Left ventricle myocardium inferior (tissue), 1 donor: ENCODE measurements around the gene UBA1. TPM values are rescaled to one million over a fixed set of nuclear protein-coding genes. Genes with fewer than 3 reads are reported as not detected.

Source experiments
- DNase-seq: peaks from one replicate; pipeline ENCODE4 v3.0.0-alpha.2; 2020
- H3K27ac ChIP-seq: fragments of 200-600 bp; replicated peaks from 2 replicates; pipeline ENCODE4 v1.8.0; 2021
- H3K27me3 ChIP-seq: fragments of 200-600 bp; 2 replicates; pipeline ENCODE4 v1.8.0; 2021; ENCODE audit warnings: low read depth
- H3K36me3 ChIP-seq: fragments of 200-600 bp; 2 replicates; pipeline ENCODE4 v1.8.0; 2021
- H3K4me1 ChIP-seq: fragments of 200-600 bp; 2 replicates; pipeline ENCODE4 v1.8.0; 2021
- H3K4me3 ChIP-seq: fragments of 200-600 bp; 2 replicates; pipeline ENCODE4 v1.8.0; 2021; ENCODE audit warnings: mild to moderate bottlenecking, moderate library complexity
- H3K9me3 ChIP-seq: fragments of 200-600 bp; replicated peaks from 2 replicates; pipeline ENCODE4 v1.8.0; 2021
- intact Hi-C: fragments of 100-400 bp; cut with micrococcal nuclease; formaldehyde crosslinking; loops from one replicate; pipeline ENCODE4 v1.11.0; 2022
- total RNA-seq: library from RNA; stranded (reverse); fragmentation: NEBNext Ultra II Directional; extraction: Animal tissue kit (Norgen Biotek cat#: 25700); gene quantifications from one replicate; pipeline ENCODE4 v1.2.1, GENCODE V29; 2021
- TF ChIP-seq, protein P1 (sequence below): fragments of 200-600 bp; IDR thresholded peaks from 2 replicates; pipeline ENCODE4 v1.8.0; 2021; ENCODE audit warnings: antibody characterized with exemption, mild to moderate bottlenecking, borderline replicate concordance
- donor health status: DM: no; HTN: yes; CAD: no; lungs with severe emphysema.

The UBA1 gene
- total RNA-seq, 1 donor from 2014 or later: 99.8 TPM

DNA sequence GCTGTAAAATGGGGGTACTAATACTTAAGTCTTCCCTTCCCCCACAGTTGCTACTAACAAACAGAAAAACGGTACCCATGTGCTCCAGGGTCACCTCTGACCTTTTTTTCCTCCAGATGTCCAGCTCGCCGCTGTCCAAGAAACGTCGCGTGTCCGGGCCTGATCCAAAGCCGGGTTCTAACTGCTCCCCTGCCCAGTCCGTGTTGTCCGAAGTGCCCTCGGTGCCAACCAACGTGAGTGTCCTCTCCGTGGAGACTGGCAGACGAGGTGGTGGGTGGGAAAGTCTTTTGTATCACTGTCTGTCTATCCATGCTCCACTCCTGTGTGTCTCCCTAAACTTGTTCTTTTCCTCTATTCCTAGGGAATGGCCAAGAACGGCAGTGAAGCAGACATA, 5.1 kb downstream of the UBA1 start:
- Histone ChIP-seq H3K4me3 (peak overlapping the region; percentile 82), H3K9me3 (no peaks in the 10 kb centered on the region), H3K4me1 (peaks cover 49% of the 10 kb centered on the region), H3K36me3 (peaks cover 49% of the 10 kb centered on the region), H3K27me3 (no peaks in the 10 kb centered on the region), H3K27ac (peak overlapping the region; percentile 30)
- no peak for DNase-seq
- TF ChIP-seq, protein P1, sequence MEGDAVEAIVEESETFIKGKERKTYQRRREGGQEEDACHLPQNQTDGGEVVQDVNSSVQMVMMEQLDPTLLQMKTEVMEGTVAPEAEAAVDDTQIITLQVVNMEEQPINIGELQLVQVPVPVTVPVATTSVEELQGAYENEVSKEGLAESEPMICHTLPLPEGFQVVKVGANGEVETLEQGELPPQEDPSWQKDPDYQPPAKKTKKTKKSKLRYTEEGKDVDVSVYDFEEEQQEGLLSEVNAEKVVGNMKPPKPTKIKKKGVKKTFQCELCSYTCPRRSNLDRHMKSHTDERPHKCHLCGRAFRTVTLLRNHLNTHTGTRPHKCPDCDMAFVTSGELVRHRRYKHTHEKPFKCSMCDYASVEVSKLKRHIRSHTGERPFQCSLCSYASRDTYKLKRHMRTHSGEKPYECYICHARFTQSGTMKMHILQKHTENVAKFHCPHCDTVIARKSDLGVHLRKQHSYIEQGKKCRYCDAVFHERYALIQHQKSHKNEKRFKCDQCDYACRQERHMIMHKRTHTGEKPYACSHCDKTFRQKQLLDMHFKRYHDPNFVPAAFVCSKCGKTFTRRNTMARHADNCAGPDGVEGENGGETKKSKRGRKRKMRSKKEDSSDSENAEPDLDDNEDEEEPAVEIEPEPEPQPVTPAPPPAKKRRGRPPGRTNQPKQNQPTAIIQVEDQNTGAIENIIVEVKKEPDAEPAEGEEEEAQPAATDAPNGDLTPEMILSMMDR: no peak
- intact Hi-C loops: loop anchor here (10.0 kb wide), 1 partner anchor 186 kb away; no protein-coding TSS in a partner anchor

DNA sequence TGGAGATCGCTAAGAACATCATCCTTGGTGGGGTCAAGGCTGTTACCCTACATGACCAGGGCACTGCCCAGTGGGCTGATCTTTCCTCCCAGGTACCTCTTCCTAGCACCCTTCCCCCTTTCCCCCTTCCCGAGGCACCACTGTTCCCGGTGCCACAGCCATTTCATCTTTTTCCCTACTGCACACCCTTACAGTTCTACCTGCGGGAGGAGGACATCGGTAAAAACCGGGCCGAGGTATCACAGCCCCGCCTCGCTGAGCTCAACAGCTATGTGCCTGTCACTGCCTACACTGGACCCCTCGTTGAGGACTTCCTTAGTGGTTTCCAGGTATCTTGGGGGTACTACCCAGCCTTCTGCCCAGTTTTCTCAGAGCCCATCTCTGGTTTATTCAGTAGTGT, 5.7 kb downstream of the UBA1 start:
- Histone ChIP-seq H3K4me1 (peaks cover 44% of the 10 kb centered on the region), H3K27ac (no peak overlapping the region), H3K9me3 (no peaks in the 10 kb centered on the region), H3K27me3 (no peaks in the 10 kb centered on the region), H3K36me3 (peaks cover 52% of the 10 kb centered on the region), H3K4me3 (no peak overlapping the region)
- TF ChIP-seq, protein P1: no peak
- DNase-seq: no peak
- intact Hi-C loops: loop anchor here (10.0 kb wide), 1 partner anchor 186 kb away; no protein-coding TSS in a partner anchor

DNA sequence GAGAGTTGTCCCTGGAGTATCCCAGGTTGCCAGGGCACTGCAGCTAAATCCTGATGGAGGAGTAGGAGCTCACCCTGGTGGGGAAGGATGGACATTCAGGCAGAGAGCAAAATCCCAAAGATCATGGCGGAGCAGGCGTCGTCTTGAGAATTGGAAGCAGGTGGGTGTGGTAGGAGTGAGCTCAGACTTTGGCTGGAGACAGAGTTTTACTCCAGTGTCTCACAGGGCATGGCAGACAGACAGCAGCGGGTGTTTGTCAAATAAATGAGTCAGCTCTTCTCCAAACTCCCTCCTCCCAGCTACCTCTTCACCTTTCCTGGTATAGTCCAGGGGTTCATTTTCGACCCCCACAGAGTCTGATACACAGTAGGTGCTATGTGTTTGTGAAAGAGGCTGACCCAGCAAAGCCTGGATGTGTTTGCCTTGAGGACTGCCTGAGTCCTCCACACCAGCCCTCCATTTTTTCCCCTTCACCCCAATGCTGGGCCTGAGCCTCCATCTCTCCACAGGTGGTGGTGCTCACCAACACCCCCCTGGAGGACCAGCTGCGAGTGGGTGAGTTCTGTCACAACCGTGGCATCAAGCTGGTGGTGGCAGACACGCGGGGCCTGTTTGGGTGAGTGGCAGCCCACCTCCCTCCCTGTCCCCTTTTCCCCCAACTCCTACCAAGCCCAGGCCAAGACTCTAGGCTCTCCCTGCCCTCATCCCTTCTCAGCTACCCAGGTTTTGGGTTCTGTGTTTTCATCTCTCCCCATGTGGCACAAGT, 6.9 kb downstream of the UBA1 start:
- intact Hi-C loops: no loop called here
- Histone ChIP-seq H3K4me1 (peaks cover 32% of the 10 kb centered on the region), H3K4me3 (no peak overlapping the region), H3K9me3 (no peaks in the 10 kb centered on the region), H3K27ac (no peak overlapping the region), H3K36me3 (peaks cover 63% of the 10 kb centered on the region), H3K27me3 (no peaks in the 10 kb centered on the region)
- peak; percentile 22 for DNase-seq
- TF ChIP-seq, protein P1: peak; percentile 16

DNA sequence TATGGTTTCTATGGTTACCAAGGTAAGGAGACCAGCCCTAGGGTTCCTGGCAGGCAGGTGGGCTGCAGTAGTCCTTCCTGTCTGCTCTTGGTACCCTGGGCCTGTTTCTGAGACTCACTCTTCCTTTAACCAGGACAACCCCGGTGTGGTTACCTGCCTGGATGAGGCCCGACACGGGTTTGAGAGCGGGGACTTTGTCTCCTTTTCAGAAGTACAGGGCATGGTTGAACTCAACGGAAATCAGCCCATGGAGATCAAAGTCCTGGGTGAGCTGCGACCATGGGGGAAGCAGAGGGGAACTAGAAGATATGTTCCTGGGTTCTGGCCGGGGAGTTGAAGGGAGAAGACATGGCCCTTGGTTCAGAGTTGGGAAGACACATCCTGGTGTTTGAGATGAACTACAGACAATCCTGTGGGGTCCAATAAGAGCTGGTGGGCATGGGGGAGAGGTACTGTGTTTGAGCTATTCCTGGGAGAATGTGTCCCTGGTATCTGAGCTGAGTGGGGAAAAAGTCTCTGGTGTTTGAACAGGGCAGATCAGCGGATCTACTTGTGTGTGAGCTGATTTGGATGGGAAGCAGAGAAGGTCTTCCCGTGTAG, 7.8 kb downstream of the UBA1 start:
- no peak overlapping the region for H3K27ac ChIP-seq
- H3K27me3 ChIP-seq: no peaks in the 10 kb centered on the region
- peaks cover 23% of the 10 kb centered on the region for H3K4me1 ChIP-seq
- TF ChIP-seq, protein P1: no peak
- DNase-seq: no peak
- no peak overlapping the region for H3K4me3 ChIP-seq
- intact Hi-C loops: no loop called here
- H3K36me3 ChIP-seq: peaks cover 72% of the 10 kb centered on the region
- no peaks in the 10 kb centered on the region for H3K9me3 ChIP-seq

DNA sequence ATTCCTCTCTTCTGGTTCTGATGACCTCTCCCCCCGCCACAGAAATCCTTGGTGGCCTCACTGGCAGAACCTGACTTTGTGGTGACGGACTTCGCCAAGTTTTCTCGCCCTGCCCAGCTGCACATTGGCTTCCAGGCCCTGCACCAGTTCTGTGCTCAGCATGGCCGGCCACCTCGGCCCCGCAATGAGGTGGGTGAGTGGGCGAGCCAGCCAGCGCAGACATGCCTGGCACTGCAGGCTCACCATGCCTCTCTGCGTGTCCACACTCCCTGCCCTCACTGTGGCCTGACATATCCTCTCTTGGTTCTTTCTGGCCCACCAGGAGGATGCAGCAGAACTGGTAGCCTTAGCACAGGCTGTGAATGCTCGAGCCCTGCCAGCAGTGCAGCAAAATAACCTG, 8.7 kb downstream of the UBA1 start:
- TF ChIP-seq, protein P1: no peak
- no peak for DNase-seq
- H3K4me1 ChIP-seq: peaks cover 14% of the 10 kb centered on the region
- no peaks in the 10 kb centered on the region for H3K27me3 ChIP-seq
- H3K4me3 ChIP-seq: no peak overlapping the region
- no peak overlapping the region for H3K27ac ChIP-seq
- H3K9me3 ChIP-seq: no peaks in the 10 kb centered on the region
- H3K36me3 ChIP-seq: peaks cover 80% of the 10 kb centered on the region
- intact Hi-C loops: no loop called here
